Measurements from ENCODE around the gene MYH14.

DNA sequence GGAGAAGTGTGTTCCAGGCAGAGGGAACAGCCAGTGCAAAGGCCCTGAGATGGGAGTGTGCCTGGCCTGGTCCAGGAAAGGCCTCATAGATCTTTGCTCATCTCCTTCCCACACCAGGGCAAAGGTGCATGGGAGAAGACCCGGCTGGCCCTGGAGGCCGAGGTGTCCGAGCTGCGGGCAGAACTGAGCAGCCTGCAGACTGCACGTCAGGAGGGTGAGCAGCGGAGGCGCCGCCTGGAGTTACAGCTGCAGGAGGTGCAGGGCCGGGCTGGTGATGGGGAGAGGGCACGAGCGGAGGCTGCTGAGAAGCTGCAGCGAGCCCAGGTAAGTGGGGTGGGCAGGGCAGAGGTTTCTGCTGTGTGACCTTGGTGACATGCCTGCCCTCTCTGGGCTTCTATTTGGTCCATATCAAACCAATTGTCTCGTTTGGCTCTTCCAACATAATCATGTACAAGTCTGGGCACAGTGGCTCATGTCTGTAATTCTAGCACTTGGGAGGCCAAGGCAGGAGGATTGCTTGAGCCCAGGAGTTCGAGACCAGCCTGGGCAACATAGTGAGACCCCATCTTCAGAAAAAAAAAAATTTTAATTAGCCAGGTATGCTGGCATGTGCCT is 74.7 kb downstream of the MYH14 start:
- TF ChIP-seq CTCF (IDR thresholded peaks at IDR 0.05) (no peak), POLR2A (IDR thresholded peaks at IDR 0.05) (no peak)
